Measurements from ENCODE around the gene TSPAN18. TPM values are rescaled to one million over a fixed set of nuclear protein-coding genes. Genes with fewer than 3 reads are reported as not detected.

Gene TSPAN18
- total RNA-seq, 1 experiment from 2014 or later = 21.3 TPM

- TF ChIP-seq TCF7L2 (IDR thresholded peaks at IDR 0.05; ENCODE audit: low read depth, low read length) (no peak), REST (IDR thresholded peaks at IDR 0.05; ENCODE audit: insufficient read depth in 1 of 2, low read depth in 2 of 2, low read length in 1 of 2) (no peak), POLR2AphosphoS5 (IDR thresholded peaks at IDR 0.05; ENCODE audit: low read depth, low read length) (no peak), CTCF (IDR thresholded peaks at IDR 0.05) (no peak), SIN3A (IDR thresholded peaks at IDR 0.05; ENCODE audit: borderline replicate concordance, insufficient read depth, low read depth, low read length) (no peak)
- H3K4me3 ChIP-seq (ENCODE audit: low read depth in 2 of 2, low read length in 2 of 2) = no peak overlapping the region
- no peaks in the 10 kb centered on the region for H3K9me3 ChIP-seq (ENCODE audit: control insufficient read depth, insufficient read depth, low read depth, low read length)
- no peak for DNase-seq (ENCODE audit: low read depth, low spot score)
- intact Hi-C loops (cut with micrococcal nuclease; ENCODE audit: unreplicated experiment) (no loop called here), in situ Hi-C loops (cut with HindIII; ENCODE audit: low pct_unique_long_range_greater_than_20kb, low sequenced_read_pairs) (no loop called here)
- H3K4me1 ChIP-seq (ENCODE audit: control insufficient read depth, insufficient read depth, low read length) = peaks cover 6% of the 10 kb centered on the region
- BruUV-seq (replicated peaks) = no TSS peak
- POLR2A ChIA-PET = no interaction called here
- no peaks in the 10 kb centered on the region for H3K27me3 ChIP-seq (ENCODE audit: control insufficient read depth, insufficient read depth, low read length)
- no peaks in the 10 kb centered on the region for H3K36me3 ChIP-seq (ENCODE audit: control insufficient read depth, insufficient read depth, low read length)
- CTCF ChIA-PET = interaction anchor here (0.7 kb wide), 1 partner anchor 17 kb away, joined by 3 read pairs; no protein-coding TSS in a partner anchor
- H3K27ac ChIP-seq (ENCODE audit: low read length) = no peak overlapping the region
- no peak for ATAC-seq
These were observed 122.2 kb downstream of the TSPAN18 start for GRCh38 chr11:44848963-44849350.

- no peaks in the 10 kb centered on the region for H3K36me3 ChIP-seq (ENCODE audit: control insufficient read depth, insufficient read depth, low read length)
- H3K27me3 ChIP-seq (ENCODE audit: control insufficient read depth, insufficient read depth, low read length) = no peaks in the 10 kb centered on the region
- H3K4me3 ChIP-seq (ENCODE audit: low read depth in 2 of 2, low read length in 2 of 2) = no peak overlapping the region
- no peak overlapping the region for H3K27ac ChIP-seq (ENCODE audit: low read length)
- no peak for ATAC-seq
- H3K4me1 ChIP-seq (ENCODE audit: control insufficient read depth, insufficient read depth, low read length) = peaks cover 10% of the 10 kb centered on the region
- TF ChIP-seq CTCF (IDR thresholded peaks at IDR 0.05) (no peak), POLR2AphosphoS5 (IDR thresholded peaks at IDR 0.05; ENCODE audit: low read depth, low read length) (no peak), SIN3A (IDR thresholded peaks at IDR 0.05; ENCODE audit: borderline replicate concordance, insufficient read depth, low read depth, low read length) (no peak), TCF7L2 (IDR thresholded peaks at IDR 0.05; ENCODE audit: low read depth, low read length) (no peak), REST (IDR thresholded peaks at IDR 0.05; ENCODE audit: insufficient read depth in 1 of 2, low read depth in 2 of 2, low read length in 1 of 2) (no peak)
- POLR2A ChIA-PET = no interaction called here
- no peak for DNase-seq (ENCODE audit: low read depth, low spot score)
- no TSS peak for BruUV-seq (replicated peaks)
- no peaks in the 10 kb centered on the region for H3K9me3 ChIP-seq (ENCODE audit: control insufficient read depth, insufficient read depth, low read depth, low read length)
- CTCF ChIA-PET = interaction anchor here (0.7 kb wide), 1 partner anchor 17 kb away, joined by 3 read pairs; no protein-coding TSS in a partner anchor
- in situ Hi-C loops (cut with HindIII; ENCODE audit: low pct_unique_long_range_greater_than_20kb, low sequenced_read_pairs) (no loop called here), intact Hi-C loops (cut with micrococcal nuclease; ENCODE audit: unreplicated experiment) (no loop called here)
These were observed 122.7 kb downstream of the TSPAN18 start for GRCh38 chr11:44849424-44849823.

All from Panc1 (cell line).